ENCODE measurements around the gene ADAMTSL2. TPM values are rescaled to one million over a fixed set of nuclear protein-coding genes. Genes with fewer than 3 reads are reported as not detected.

The ADAMTSL2 gene
- total and polyA plus RNA-seq, 7 experiments from 2014 or later = 0.16 to 2.7 (median 0.71) TPM; not detected in 1

DNA sequence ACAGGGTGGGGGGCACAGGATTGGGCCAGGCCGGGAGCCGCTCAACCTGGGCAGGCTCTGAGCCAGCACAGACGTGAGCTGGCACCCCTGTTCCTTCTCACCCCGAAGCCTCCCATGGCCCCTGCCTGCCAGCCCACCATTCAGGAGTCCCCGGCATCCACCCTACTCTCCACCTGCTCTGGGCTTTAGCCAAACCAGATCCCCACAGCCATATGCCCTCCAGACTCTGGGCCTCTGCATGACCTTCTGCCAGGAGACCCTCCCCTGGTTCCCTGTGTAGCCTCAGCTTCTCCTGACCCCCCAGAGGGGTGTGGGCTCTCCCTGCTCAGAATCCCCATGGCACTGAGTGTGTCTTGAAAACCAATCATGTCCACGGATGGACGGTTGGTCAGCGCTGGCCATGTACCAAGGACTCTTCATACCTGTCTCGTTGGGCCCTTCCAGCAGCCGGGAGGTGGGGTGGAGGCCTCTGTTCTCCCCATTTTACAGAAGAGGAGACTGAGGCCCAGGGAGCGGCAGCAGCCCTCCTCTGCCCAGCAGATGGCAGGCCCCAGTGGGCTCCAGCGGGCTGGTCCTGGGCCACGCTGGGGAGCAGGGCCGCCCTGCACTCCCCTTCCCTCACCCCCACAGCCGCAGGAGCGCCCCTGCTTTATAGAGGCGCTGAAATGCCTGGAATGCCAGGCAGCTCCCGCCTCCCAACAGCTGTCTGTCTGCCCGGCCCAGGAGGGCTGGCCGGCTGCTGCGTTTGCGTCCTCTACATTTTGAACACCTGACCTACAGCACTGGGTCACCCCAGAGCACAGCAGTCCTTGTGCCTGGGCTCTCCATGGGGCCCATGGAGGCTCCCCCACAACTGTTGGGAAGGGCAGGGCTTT, 6.3 kb upstream of the ADAMTSL2 start:
- peaks cover 0 to 5% (median 0%) of the 10 kb centered on the region in 11 donors for H3K9me3 Mint-ChIP-seq
- H3K27me3 ChIP-seq (ENCODE audit: control insufficient read depth in 2 of 2, insufficient read depth in 2 of 2, low read length in 2 of 2) = no peaks in the 10 kb centered on the region
- H3K36me3 ChIP-seq (ENCODE audit: control insufficient read depth in 2 of 3, insufficient read depth in 3 of 3, low read length in 3 of 3) = no peaks in the 10 kb centered on the region
- DNase-seq (no peak), ATAC-seq (no peak)
- H3K4me1 ChIP-seq (ENCODE audit: control insufficient read depth in 2 of 2, insufficient read depth in 2 of 2, low read length in 2 of 2) = peaks cover 0 to 17% of the 10 kb centered on the region in 2 donors
- ChIA-PET CTCF (interaction anchor here (1.0 kb wide), 1 partner anchor 29 kb away, joined by 3 read pairs; no protein-coding TSS in a partner anchor), POLR2A (no interaction called here)
- H3K4me3 Mint-ChIP-seq = no peak overlapping the region
- intact Hi-C loops (cut with micrococcal nuclease) = no loop called here
- peaks cover 5 to 26% (median 15%) of the 10 kb centered on the region in 7 donors for H3K4me1 Mint-ChIP-seq
- no peak overlapping the region for H3K27ac Mint-ChIP-seq
- no peaks in the 10 kb centered on the region for H3K36me3 Mint-ChIP-seq
- no peak overlapping the region for H3K27ac ChIP-seq (ENCODE audit: low read depth, low read length)
- H3K4me3 ChIP-seq (ENCODE audit: low read length) = no peak overlapping the region
- peaks cover 0 to 15% (median 6%) of the 10 kb centered on the region in 5 donors for H3K27me3 Mint-ChIP-seq
- no peaks in the 10 kb centered on the region for H3K9me3 ChIP-seq (ENCODE audit: control insufficient read depth in 2 of 3, low read length in 3 of 3)

DNA sequence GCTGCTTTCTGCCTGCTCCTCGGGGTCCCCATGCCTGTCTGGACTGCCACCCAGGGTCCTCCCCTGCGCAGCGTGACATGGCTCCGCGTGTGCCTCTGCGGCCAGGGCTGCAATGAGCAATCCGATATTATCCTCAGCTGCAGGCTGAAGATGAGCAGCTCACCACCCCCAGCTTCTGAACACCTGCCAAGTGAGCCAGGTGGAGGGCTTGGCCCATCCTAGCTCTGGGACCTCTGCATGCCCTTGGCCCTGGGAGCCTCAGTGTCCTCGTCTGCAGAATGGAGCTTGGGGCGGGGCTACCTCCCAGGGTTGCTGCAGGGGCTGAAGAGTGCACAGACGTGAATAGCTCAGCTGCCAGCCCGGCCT, 5.6 kb upstream of the ADAMTSL2 start:
- DNase-seq (no peak), ATAC-seq (no peak)
- CTCF ChIA-PET = interaction anchor here (0.8 to 1.0 kb wide), 2 partner anchors 29 to 180 kb away, joined by 3 read pairs; no protein-coding TSS in a partner anchor
- H3K27ac Mint-ChIP-seq = no peak overlapping the region
- Histone ChIP-seq H3K4me3 (ENCODE audit: low read length) (no peak overlapping the region), H3K9me3 (ENCODE audit: control insufficient read depth in 2 of 3, low read length in 3 of 3) (no peaks in the 10 kb centered on the region), H3K36me3 (ENCODE audit: control insufficient read depth in 2 of 3, insufficient read depth in 3 of 3, low read length in 3 of 3) (no peaks in the 10 kb centered on the region), H3K27ac (ENCODE audit: low read depth, low read length) (no peak overlapping the region), H3K4me1 (ENCODE audit: control insufficient read depth in 2 of 2, insufficient read depth in 2 of 2, low read length in 2 of 2) (peaks cover 0 to 23% of the 10 kb centered on the region in 2 donors), H3K27me3 (ENCODE audit: control insufficient read depth in 2 of 2, insufficient read depth in 2 of 2, low read length in 2 of 2) (no peaks in the 10 kb centered on the region)
- intact Hi-C loops (cut with micrococcal nuclease) = no loop called here
- no peaks in the 10 kb centered on the region for H3K36me3 Mint-ChIP-seq
- POLR2A ChIA-PET = no interaction called here
- peaks cover 7 to 32% (median 20%) of the 10 kb centered on the region in 7 donors for H3K4me1 Mint-ChIP-seq
- peaks cover 0 to 5% (median 0%) of the 10 kb centered on the region in 11 donors for H3K9me3 Mint-ChIP-seq
- H3K4me3 Mint-ChIP-seq = no peak overlapping the region
- H3K27me3 Mint-ChIP-seq = peaks cover 0 to 19% (median 7%) of the 10 kb centered on the region in 5 donors

- Mint-ChIP-seq H3K4me3 (no peak overlapping the region), H3K27me3 (peaks cover 0 to 19% (median 7%) of the 10 kb centered on the region in 5 donors), H3K27ac (no peak overlapping the region), H3K4me1 (peaks cover 7 to 32% (median 23%) of the 10 kb centered on the region in 7 donors), H3K9me3 (peaks cover 0 to 5% (median 0%) of the 10 kb centered on the region in 11 donors), H3K36me3 (no peaks in the 10 kb centered on the region)
- peaks cover 0 to 28% of the 10 kb centered on the region in 2 donors for H3K4me1 ChIP-seq (ENCODE audit: control insufficient read depth in 2 of 2, insufficient read depth in 2 of 2, low read length in 2 of 2)
- no peaks in the 10 kb centered on the region for H3K9me3 ChIP-seq (ENCODE audit: control insufficient read depth in 2 of 3, low read length in 3 of 3)
- H3K36me3 ChIP-seq (ENCODE audit: control insufficient read depth in 2 of 3, insufficient read depth in 3 of 3, low read length in 3 of 3) = no peaks in the 10 kb centered on the region
- H3K4me3 ChIP-seq (ENCODE audit: low read length) = no peak overlapping the region
- ChIA-PET POLR2A (interaction anchor here (0.7 kb wide), 1 partner anchor 20 kb away, joined by 3 read pairs; no protein-coding TSS in a partner anchor), CTCF (interaction anchor here (0.8 to 1.0 kb wide), 2 partner anchors 30 to 180 kb away, joined by 3 read pairs; no protein-coding TSS in a partner anchor)
- DNase-seq (no peak), ATAC-seq (no peak)
- intact Hi-C loops (cut with micrococcal nuclease) = no loop called here
- H3K27ac ChIP-seq (ENCODE audit: low read depth, low read length) = no peak overlapping the region
- no peaks in the 10 kb centered on the region for H3K27me3 ChIP-seq (ENCODE audit: control insufficient read depth in 2 of 2, insufficient read depth in 2 of 2, low read length in 2 of 2)
These were observed 5.0 kb upstream of the ADAMTSL2 start for GRCh38 chr9:133529457-133529856.

DNA sequence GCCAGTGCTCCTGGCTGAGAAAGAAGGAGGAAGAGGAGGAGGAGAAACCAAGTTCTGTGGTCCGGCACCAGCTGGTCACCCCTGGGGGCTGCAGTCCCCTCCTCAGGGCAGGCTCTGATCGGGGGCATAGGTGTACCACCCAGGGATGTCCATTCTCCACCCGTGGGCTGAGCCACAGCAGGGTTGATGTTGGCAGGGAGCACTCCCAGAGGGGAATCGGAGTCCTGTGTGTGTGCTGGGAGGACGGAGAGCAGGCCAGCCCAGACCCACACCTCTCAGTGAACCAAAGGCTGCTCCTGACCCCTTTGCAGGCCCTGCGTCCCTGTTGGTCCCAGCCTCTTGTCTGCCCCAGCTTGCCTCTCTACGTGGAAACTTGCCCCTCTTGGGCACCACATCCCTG, 4.6 kb upstream of the ADAMTSL2 start:
- Mint-ChIP-seq H3K4me3 (no peak overlapping the region), H3K9me3 (peaks cover 0 to 5% (median 0%) of the 10 kb centered on the region in 11 donors), H3K27me3 (peaks cover 0 to 19% (median 7%) of the 10 kb centered on the region in 5 donors), H3K27ac (no peak overlapping the region), H3K4me1 (peaks cover 7 to 32% (median 23%) of the 10 kb centered on the region in 7 donors), H3K36me3 (no peaks in the 10 kb centered on the region)
- ChIA-PET CTCF (no interaction called here), POLR2A (interaction anchor here (0.7 kb wide), 1 partner anchor 20 kb away, joined by 3 read pairs; no protein-coding TSS in a partner anchor)
- intact Hi-C loops (cut with micrococcal nuclease) = no loop called here
- Histone ChIP-seq H3K27me3 (ENCODE audit: control insufficient read depth in 2 of 2, insufficient read depth in 2 of 2, low read length in 2 of 2) (no peaks in the 10 kb centered on the region), H3K27ac (ENCODE audit: low read depth, low read length) (no peak overlapping the region), H3K4me1 (ENCODE audit: control insufficient read depth in 2 of 2, insufficient read depth in 2 of 2, low read length in 2 of 2) (peaks cover 0 to 28% of the 10 kb centered on the region in 2 donors), H3K4me3 (ENCODE audit: low read length) (no peak overlapping the region), H3K9me3 (ENCODE audit: control insufficient read depth in 2 of 3, low read length in 3 of 3) (no peaks in the 10 kb centered on the region), H3K36me3 (ENCODE audit: control insufficient read depth in 2 of 3, insufficient read depth in 3 of 3, low read length in 3 of 3) (no peaks in the 10 kb centered on the region)
- ATAC-seq (no peak), DNase-seq (no peak)

- H3K4me3 Mint-ChIP-seq = no peak overlapping the region
- Histone ChIP-seq H3K27ac (ENCODE audit: low read depth, low read length) (no peak overlapping the region), H3K4me3 (ENCODE audit: low read length) (no peak overlapping the region), H3K36me3 (ENCODE audit: control insufficient read depth in 2 of 3, insufficient read depth in 3 of 3, low read length in 3 of 3) (no peaks in the 10 kb centered on the region), H3K9me3 (ENCODE audit: control insufficient read depth in 2 of 3, low read length in 3 of 3) (no peaks in the 10 kb centered on the region), H3K27me3 (ENCODE audit: control insufficient read depth in 2 of 2, insufficient read depth in 2 of 2, low read length in 2 of 2) (no peaks in the 10 kb centered on the region), H3K4me1 (ENCODE audit: control insufficient read depth in 2 of 2, insufficient read depth in 2 of 2, low read length in 2 of 2) (peaks cover 0 to 27% of the 10 kb centered on the region in 2 donors)
- ATAC-seq (no peak), DNase-seq (no peak)
- ChIA-PET POLR2A (no interaction called here), CTCF (no interaction called here)
- peaks cover 7 to 32% (median 24%) of the 10 kb centered on the region in 7 donors for H3K4me1 Mint-ChIP-seq
- H3K27ac Mint-ChIP-seq = no peak overlapping the region
- H3K36me3 Mint-ChIP-seq = no peaks in the 10 kb centered on the region
- intact Hi-C loops (cut with micrococcal nuclease) = no loop called here
- peaks cover 0 to 5% (median 0%) of the 10 kb centered on the region in 11 donors for H3K9me3 Mint-ChIP-seq
- H3K27me3 Mint-ChIP-seq = peaks cover 0 to 23% (median 7%) of the 10 kb centered on the region in 5 donors
These were observed 3.2 kb upstream of the ADAMTSL2 start for GRCh38 chr9:133531293-133531692.

DNA sequence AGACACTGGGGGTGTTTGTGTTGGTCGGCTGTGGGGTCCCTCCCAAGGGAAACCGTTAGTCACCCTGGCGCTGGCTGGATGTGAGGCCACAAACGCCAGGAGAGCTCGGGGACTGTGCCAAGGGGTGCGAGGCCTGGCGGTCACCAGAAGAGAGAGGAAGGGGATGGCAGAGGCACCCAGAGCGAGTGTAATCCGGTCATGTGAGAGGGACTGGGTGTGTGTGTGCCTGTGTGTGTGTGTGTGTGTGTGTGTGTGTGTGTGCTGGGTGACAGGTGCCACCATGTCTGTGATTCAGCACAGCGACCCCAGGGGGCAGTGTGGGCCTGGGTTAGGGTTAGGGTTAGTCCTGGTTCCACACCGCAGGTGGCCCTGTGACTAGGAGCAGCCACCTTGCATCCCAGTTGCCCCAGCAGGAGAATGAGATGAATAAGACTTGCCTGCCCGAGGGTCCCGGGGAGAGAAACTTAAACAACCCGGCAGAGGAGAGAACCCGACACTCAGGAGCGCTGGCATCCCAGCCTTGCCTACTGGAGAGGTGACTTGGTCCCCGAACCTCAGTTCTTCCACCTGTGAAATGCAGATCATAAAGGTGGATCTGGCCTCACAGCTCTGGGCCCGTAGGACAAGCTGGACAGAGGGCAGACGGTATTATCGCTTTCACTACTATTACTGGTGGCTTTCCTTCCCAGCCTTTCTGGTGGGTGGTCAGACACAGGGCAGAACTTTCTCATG, 1.4 kb upstream of the ADAMTSL2 start:
- peak overlapping the region in 9 of 10 donors; percentile 57 to 82 (median 72) for H3K4me3 Mint-ChIP-seq
- peak; percentile 47 to 84 (median 77) for DNase-seq
- Histone ChIP-seq H3K36me3 (ENCODE audit: control insufficient read depth in 2 of 3, insufficient read depth in 3 of 3, low read length in 3 of 3) (no peaks in the 10 kb centered on the region), H3K27me3 (ENCODE audit: control insufficient read depth in 2 of 2, insufficient read depth in 2 of 2, low read length in 2 of 2) (no peaks in the 10 kb centered on the region), H3K9me3 (ENCODE audit: control insufficient read depth in 2 of 3, low read length in 3 of 3) (no peaks in the 10 kb centered on the region), H3K4me3 (ENCODE audit: low read length) (no peak overlapping the region), H3K27ac (ENCODE audit: low read depth, low read length) (no peak overlapping the region), H3K4me1 (ENCODE audit: control insufficient read depth in 2 of 2, insufficient read depth in 2 of 2, low read length in 2 of 2) (peaks cover 0 to 21% of the 10 kb centered on the region in 2 donors)
- H3K27ac Mint-ChIP-seq = peak overlapping the region in 8 of 9 donors; percentile 58 to 91 (median 80)
- H3K4me1 Mint-ChIP-seq = peaks cover 6 to 24% (median 13%) of the 10 kb centered on the region in 7 donors
- no peaks in the 10 kb centered on the region for H3K36me3 Mint-ChIP-seq
- ChIA-PET CTCF (interaction anchor here (0.7 to 0.8 kb wide), 3 partner anchors 176 to 194 kb away, joined by 3 to 5 read pairs (median 3); no protein-coding TSS in a partner anchor), POLR2A (interaction anchor here (0.7 to 2.2 kb wide), 2 partner anchors 23 to 51 kb away, joined by 3 to 11 read pairs; no protein-coding TSS in a partner anchor)
- ATAC-seq = peak; percentile 86
- peaks cover 0 to 18% (median 7%) of the 10 kb centered on the region in 5 donors for H3K27me3 Mint-ChIP-seq
- peaks cover 0 to 5% (median 0%) of the 10 kb centered on the region in 11 donors for H3K9me3 Mint-ChIP-seq
- intact Hi-C loops (cut with micrococcal nuclease) = loop anchor here (1.0 kb wide), 2 partner anchors 123 to 193 kb away; no protein-coding TSS in a partner anchor

Measured in naive thymus-derived CD4-positive, alpha-beta T cell (primary cell).